Fibroblast of villous mesenchyme (primary cell): ENCODE data around the gene CACNA2D4. TPM values are rescaled to one million over a fixed set of nuclear protein-coding genes. Genes with fewer than 3 reads are reported as not detected.
"Not testable (repeated sequence)": the region's sequence is repeated elsewhere in the genome, so short reads cannot be mapped to it uniquely, and the experiment has no call there.

ENCODE experiments used
- DNase-seq: peaks from one replicate; pipeline ENCODE4 v3.0.0-alpha.2; 2010; ENCODE audit warnings: low read depth
- H3K4me3 ChIP-seq: 2 replicates; pipeline ENCODE4 v1.5.1; 2011; ENCODE audit warnings: low read depth, mild to moderate bottlenecking, low read length
- total RNA-seq: library from RNA; depleted of rRNA; stranded (reverse); fragments of >200 nt; gene quantifications from 2 replicates; pipeline ENCODE4 v1.2.3, GENCODE V29; 2012
- TF ChIP-seq, protein P1 (sequence below): IDR thresholded peaks from 2 replicates; pipeline ENCODE4 v1.5.1; 2012; ENCODE audit warnings: low read depth, mild to moderate bottlenecking, low read length; ENCODE audit not compliant: insufficient read depth

The CACNA2D4 gene
- total RNA-seq, 1 donor, result 1.7 TPM

DNA sequence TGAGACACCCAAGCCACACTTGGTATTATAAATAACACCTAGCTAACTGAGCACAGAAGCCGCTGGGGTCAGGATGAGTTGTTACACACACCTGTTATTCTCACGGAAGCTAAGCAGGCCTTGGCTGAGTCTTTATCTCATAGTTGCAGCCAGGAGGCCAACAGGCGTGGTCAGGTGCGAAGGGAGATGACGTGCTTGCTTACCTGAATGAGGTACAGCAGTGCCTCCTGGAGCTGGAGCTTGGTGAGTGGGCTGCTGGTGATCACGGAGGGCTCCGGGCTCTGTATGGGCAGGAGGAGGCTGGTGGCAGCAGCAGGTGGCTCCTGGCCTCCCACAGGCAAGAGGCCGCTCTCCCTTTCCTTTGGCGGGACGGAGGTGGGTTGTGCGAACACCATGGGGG is 30.4 kb upstream of the CACNA2D4 start:
- DNase-seq, result no peak
- TF ChIP-seq, protein P1, sequence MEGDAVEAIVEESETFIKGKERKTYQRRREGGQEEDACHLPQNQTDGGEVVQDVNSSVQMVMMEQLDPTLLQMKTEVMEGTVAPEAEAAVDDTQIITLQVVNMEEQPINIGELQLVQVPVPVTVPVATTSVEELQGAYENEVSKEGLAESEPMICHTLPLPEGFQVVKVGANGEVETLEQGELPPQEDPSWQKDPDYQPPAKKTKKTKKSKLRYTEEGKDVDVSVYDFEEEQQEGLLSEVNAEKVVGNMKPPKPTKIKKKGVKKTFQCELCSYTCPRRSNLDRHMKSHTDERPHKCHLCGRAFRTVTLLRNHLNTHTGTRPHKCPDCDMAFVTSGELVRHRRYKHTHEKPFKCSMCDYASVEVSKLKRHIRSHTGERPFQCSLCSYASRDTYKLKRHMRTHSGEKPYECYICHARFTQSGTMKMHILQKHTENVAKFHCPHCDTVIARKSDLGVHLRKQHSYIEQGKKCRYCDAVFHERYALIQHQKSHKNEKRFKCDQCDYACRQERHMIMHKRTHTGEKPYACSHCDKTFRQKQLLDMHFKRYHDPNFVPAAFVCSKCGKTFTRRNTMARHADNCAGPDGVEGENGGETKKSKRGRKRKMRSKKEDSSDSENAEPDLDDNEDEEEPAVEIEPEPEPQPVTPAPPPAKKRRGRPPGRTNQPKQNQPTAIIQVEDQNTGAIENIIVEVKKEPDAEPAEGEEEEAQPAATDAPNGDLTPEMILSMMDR, result no peak
- no peak overlapping the region for H3K4me3 ChIP-seq

DNA sequence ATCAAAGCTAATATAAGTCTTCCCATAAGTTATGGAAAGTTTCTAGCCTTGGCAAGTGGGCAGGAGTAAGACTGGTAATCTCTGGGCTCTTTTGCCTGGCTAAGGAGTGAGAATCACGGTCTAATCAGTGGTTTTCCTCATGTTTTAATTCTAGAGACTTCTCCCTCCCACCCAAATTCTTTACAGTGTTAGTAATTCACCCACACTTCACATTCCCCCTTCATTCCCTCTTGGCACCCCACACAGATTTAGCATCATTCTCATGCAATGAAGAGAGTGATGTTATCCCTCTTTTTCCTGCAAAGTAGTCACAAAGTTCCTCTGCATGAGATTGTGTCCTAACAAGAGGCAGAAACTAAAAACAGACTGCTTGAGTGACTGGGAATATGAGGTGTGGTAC is 28.6 kb upstream of the CACNA2D4 start:
- TF ChIP-seq, protein P1, result no peak
- no peak overlapping the region for H3K4me3 ChIP-seq
- no peak for DNase-seq

DNA sequence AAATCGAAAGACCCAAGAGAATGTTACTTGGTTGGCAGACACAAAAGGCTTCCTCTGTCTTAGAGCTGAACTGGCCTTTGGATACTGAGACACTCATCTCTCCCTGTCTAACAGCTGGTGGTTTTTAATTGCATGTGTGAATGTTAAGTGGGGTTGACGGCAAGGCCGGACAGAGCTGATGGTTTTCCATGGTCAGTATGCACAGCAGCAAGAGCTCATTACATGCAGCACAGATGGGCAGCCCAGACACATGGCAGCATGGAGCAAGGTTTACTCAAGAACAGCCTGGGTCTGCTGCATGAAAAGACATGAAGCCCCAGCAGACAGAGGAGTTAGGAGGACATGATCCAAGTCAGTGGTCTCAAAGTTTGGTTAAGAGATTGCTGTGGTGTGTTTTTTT is 27.8 kb upstream of the CACNA2D4 start:
- H3K4me3 ChIP-seq, result no peak overlapping the region
- DNase-seq, result no peak
- TF ChIP-seq, protein P1, result no peak

DNA sequence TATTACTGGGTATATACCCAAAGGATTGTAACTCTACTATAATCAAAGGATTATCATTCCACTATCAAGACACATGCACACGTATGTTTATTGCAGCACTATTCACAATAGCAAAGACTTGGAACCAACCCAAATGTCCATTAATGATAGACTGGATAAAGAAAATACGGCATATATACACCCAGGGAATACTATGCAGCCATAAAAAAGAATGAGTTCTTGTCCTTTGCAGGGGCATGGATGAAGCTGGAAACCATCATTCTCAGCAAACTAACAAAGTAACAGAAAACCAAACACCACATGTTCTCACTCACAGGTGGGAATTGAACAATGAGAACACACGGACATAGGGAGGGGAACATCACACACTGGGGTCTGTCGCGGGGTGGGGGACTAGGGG is 27.1 kb upstream of the CACNA2D4 start:
- H3K4me3 ChIP-seq, result not testable (repeated sequence)

DNA sequence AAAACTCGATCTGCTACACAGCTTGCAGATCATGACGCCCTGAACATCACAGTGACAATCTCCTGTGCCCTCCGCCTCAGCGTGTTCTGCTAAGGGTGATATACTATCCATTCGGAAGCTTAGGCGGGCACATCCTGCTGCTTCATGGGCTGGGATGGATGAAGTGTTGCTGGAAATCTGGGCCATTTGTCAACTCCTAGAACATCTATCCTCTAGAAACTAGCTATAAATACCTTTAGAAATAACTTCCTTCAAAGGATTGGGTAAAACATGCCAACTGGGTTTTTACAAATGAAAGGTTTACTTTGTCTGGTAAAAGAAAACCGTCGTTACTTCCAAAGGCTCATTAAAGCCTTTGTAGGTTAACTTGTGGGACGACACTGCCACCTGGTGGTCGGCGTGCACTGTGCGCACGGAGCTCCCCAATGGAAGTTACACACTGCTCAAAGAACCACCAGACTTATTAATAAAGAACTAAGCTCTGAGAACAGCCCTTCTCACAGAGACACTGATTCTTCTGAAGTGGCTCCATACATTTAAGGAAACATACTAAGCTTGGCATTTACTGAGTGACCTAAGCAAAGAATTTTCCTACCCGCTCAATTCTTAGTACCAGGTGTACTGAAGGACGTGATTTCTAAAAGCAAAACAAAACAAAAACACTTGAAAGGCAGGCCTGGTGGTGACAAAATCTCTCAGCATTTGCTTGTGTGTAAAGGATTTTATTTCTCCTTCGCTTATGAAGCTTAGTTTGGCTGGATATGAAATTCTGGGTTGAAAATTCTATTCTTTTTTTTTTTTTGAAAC is 21.6 kb upstream of the CACNA2D4 start:
- H3K4me3 ChIP-seq, result no peak overlapping the region
- DNase-seq, result peak; percentile 82
- TF ChIP-seq, protein P1, result peak; percentile 91

More for the DNA sequence above, 27.1 kb upstream of the CACNA2D4 start:
- not testable (repeated sequence) for DNase-seq

DNA sequence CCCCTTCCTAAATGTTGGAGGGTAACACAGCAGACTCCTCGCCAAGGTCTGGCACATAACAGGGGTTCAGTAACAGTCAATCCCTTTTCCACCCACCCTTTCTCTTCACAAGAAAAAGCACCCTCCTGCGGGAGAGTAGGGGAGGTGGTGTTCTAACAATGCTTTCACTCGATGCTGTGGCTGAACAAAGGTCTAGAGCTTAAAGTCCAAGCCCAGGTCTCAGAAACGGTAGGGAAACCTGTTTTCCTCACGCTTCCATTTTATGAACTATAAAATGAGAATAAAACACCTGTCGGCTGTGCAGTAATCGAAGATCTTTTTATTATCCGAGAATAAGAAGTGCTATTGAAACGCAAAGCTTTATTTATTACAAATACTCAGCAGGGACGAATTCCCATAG is 20.9 kb upstream of the CACNA2D4 start:
- no peak overlapping the region for H3K4me3 ChIP-seq
- TF ChIP-seq, protein P1, result no peak
- DNase-seq, result no peak

DNA sequence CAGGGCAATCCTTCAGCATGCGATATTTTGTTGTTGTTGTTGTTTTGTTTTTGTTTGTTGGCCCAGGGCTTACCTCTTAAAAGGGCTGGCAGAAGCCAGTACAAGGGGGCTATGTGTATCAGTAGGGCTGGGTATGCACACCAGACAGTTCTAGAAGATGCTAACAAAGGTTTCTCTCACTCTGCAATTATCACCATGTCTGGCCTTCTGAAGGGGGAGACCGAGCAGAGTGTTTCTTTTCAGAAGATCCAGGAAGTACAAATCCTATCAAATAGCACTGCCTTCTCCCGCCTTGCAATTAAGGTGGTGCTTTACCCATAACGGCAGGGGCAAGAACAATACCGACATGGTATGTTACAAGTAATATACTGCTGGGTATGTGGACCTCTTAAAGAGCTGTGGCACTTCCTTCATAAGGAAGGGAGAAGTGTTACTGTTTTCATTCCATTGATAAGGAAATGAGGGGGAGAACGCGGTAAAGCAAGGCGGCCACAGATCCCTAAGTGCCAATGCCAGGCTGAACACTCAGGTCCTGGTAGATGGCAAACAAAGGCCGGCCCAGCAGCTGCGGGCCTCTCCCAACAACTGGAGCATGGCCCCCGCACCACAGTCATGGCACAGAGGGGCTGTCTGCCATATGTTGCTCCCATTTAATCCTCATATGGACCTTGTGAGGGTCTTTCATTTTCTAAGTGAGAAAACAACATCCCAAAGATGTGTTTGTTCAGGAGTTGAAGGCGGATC is 19.2 kb upstream of the CACNA2D4 start:
- DNase-seq, result no peak
- TF ChIP-seq, protein P1, result no peak
- no peak overlapping the region for H3K4me3 ChIP-seq
